IgD-negative memory B cell (primary cell): ENCODE data around the gene PEX5L. TPM values are rescaled to one million over a fixed set of nuclear protein-coding genes. Genes with fewer than 3 reads are reported as not detected.
"Not testable (repeated sequence)": the region's sequence is repeated elsewhere in the genome, so short reads cannot be mapped to it uniquely, and the experiment has no call there.

Experiments
- H3K27ac Mint-ChIP-seq, 3 donors: one replicate each; pipeline ENCODE4 v1.8.0; 2020 to 2022; ENCODE audit warnings: mild to moderate bottlenecking in 3 of 3, mixed read lengths in 3 of 3, moderate library complexity in 1 of 3
- H3K27me3 Mint-ChIP-seq: one replicate; pipeline ENCODE4 v1.8.0; 2021; ENCODE audit warnings: mixed read lengths
- H3K36me3 Mint-ChIP-seq: one replicate; pipeline ENCODE4 v1.8.0; 2020; ENCODE audit warnings: mild to moderate bottlenecking, mixed read lengths
- H3K4me1 Mint-ChIP-seq, 3 donors: one replicate each; pipeline ENCODE4 v1.8.0; 2020 to 2022; ENCODE audit warnings: mixed read lengths in 3 of 3, mild to moderate bottlenecking in 1 of 3
- H3K4me3 Mint-ChIP-seq, 4 donors: one replicate each; pipeline ENCODE4 v1.8.0; 2020 to 2022; ENCODE audit warnings: mild to moderate bottlenecking in 4 of 4, mixed read lengths in 4 of 4, moderate library complexity in 3 of 4
- H3K9me3 Mint-ChIP-seq, 3 donors: one replicate each; pipeline ENCODE4 v1.8.0; 2020 to 2021; ENCODE audit warnings: mixed read lengths in 3 of 3, mild to moderate bottlenecking in 1 of 3
- polyA plus RNA-seq: library from polyadenylated mRNA; unstranded; fragments of 300-500 nt; fragmentation: Illumina TruSeq; gene quantifications from one replicate; pipeline ENCODE4 v1.2.3, GENCODE V29; 2021

The PEX5L gene
- polyA plus RNA-seq, 1 donor from 2014 or later = not detected

DNA sequence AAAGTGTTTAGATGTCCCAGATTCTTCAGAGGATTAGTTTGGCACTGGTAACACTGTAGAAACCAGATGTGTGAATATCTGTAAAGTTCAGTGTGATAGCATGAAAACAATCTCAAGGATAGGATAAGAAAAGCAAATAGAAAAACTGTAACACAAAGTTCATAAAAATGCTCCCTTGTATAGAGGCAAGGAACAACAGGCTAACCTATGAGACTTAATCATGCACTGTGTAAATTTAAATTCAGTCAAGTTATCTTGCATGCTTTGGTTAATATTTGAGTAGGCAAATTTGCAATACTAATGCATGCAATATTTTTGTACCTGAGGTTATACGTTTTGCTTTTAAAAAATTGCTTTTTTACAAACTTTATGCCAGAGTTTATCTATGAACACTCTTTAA is 239.5 kb downstream of the PEX5L start:
- Mint-ChIP-seq H3K4me3 (no peak overlapping the region), H3K27ac (no peak overlapping the region), H3K27me3 (no peaks in the 10 kb centered on the region), H3K36me3 (no peaks in the 10 kb centered on the region), H3K4me1 (no peaks in the 10 kb centered on the region), H3K9me3 (no peaks in the 10 kb centered on the region)

DNA sequence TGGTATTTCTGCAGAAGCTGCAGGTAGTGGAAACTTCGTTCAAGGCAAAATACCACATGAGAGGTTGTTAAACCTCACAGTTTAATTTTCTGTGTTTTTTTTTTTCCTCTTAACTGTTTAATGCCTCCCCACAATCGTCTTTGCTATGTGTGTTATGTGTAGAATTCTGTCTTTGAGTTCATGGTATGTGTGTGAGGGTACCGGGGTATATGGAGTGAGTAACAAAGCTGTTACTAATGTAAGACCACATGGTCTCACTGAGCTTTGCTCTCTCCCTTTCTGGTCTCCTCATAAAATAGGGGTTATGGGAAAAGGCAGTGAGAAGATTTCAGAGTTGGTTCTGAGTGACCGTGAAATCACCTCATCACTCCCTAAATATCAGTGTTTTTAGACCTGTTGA is 240.3 kb downstream of the PEX5L start:
- no peaks in the 10 kb centered on the region for H3K36me3 Mint-ChIP-seq
- no peaks in the 10 kb centered on the region for H3K9me3 Mint-ChIP-seq
- H3K4me3 Mint-ChIP-seq = no peak overlapping the region

DNA sequence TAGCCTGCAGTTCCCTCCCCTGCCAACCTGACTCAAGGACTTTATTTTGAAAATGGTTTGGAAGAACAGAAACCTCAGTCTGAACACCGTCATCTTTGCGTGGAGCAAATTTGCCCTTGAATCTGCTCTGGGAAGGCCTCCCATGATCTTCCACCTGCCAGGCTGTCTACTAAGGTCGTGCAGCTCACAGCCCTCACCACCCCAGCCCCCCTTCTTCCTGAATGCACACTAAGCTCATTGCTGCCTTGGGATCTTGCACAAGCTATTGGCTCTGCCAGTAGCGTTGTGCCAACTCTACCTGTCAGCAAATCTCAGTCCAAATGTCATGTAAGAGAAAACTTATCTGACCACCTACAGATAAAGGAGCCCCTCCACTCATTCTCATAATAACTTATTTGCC is 242.4 kb downstream of the PEX5L start:
- H3K9me3 Mint-ChIP-seq = no peaks in the 10 kb centered on the region
- no peaks in the 10 kb centered on the region for H3K27me3 Mint-ChIP-seq
- no peak overlapping the region for H3K4me3 Mint-ChIP-seq
- no peaks in the 10 kb centered on the region for H3K4me1 Mint-ChIP-seq
- H3K27ac Mint-ChIP-seq = no peak overlapping the region
- peaks cover 2% of the 10 kb centered on the region for H3K36me3 Mint-ChIP-seq

More for the DNA sequence above, 240.3 kb downstream of the PEX5L start:
- Mint-ChIP-seq H3K27me3 (no peaks in the 10 kb centered on the region), H3K4me1 (no peaks in the 10 kb centered on the region), H3K27ac (no peak overlapping the region)

DNA sequence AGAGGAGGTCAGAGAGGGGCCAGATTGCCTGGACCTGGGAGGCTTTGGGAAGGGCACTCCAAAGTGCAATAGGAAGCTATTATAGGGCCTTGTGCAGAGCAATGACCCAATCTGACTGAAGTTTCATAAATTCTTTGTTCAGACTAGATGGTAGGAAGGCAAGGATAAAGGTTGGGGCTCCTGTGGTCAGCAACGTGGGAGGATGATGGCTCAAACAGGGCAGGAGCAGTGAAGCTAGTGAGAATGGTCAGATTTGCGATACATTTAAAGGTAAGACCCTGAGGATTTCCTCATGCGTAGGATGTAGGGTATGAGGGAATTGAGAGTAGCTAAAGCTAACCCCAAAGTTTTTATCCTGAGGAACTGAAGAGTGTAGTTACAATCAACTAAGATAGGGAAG is 244.9 kb downstream of the PEX5L start:
- H3K36me3 Mint-ChIP-seq = peaks cover 2% of the 10 kb centered on the region
- no peaks in the 10 kb centered on the region for H3K27me3 Mint-ChIP-seq
- H3K4me1 Mint-ChIP-seq = no peaks in the 10 kb centered on the region
- H3K27ac Mint-ChIP-seq = peak overlapping the region in 1 of 3 donors; percentile 40
- H3K4me3 Mint-ChIP-seq = no peak overlapping the region
- peaks cover 0 to 1% (median 0%) of the 10 kb centered on the region in 3 donors for H3K9me3 Mint-ChIP-seq

DNA sequence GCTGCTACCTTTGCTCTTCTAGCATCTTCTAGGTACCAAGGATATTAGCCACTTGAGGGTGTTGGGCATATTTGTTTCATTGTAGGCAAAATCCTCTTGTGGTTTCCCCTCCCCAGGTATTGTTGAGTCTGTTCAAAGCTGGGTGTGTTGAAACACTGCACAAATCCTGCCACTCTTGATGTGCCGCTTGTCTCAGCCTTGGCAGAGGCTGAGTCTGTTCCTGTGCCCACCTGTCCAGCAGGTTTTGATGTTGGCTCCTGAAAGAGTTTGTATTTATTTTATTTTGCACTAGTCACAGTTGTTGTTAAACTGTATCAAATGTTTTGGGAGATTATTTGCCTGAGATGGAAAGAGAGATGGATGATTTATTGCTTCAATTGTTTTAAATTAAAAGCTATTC is 247.7 kb downstream of the PEX5L start:
- Mint-ChIP-seq H3K36me3 (peaks cover 12% of the 10 kb centered on the region), H3K4me3 (no peak overlapping the region), H3K4me1 (peaks cover 0 to 1% (median 0%) of the 10 kb centered on the region in 3 donors), H3K27ac (no peak overlapping the region), H3K9me3 (peaks cover 0 to 1% (median 0%) of the 10 kb centered on the region in 3 donors), H3K27me3 (no peaks in the 10 kb centered on the region)

DNA sequence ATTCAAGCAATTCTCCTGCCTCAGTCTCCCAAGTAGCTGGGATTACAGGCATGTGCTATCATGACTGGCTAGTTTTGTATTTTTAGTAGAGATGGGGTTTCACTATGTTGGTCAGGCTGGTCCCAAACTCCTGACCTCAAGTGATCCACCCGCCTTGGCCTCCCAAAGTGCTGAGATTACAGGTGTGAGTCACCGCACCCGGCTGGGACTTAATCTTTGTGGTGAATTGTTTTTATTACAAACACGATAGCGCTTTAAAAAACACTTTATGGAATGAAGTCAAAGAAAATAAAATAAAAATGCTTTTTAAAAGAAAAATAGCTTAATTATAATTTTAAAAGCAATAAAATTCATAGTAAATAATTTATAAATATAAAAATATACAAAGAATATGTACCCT is 253.9 kb downstream of the PEX5L start:
- not testable (repeated sequence) for H3K4me1 Mint-ChIP-seq, H3K27me3 Mint-ChIP-seq, H3K27ac Mint-ChIP-seq, H3K4me3 Mint-ChIP-seq
- Mint-ChIP-seq H3K36me3 (peaks cover 33% of the 10 kb centered on the region), H3K9me3 (peaks cover 2 to 16% (median 6%) of the 10 kb centered on the region in 3 donors)

DNA sequence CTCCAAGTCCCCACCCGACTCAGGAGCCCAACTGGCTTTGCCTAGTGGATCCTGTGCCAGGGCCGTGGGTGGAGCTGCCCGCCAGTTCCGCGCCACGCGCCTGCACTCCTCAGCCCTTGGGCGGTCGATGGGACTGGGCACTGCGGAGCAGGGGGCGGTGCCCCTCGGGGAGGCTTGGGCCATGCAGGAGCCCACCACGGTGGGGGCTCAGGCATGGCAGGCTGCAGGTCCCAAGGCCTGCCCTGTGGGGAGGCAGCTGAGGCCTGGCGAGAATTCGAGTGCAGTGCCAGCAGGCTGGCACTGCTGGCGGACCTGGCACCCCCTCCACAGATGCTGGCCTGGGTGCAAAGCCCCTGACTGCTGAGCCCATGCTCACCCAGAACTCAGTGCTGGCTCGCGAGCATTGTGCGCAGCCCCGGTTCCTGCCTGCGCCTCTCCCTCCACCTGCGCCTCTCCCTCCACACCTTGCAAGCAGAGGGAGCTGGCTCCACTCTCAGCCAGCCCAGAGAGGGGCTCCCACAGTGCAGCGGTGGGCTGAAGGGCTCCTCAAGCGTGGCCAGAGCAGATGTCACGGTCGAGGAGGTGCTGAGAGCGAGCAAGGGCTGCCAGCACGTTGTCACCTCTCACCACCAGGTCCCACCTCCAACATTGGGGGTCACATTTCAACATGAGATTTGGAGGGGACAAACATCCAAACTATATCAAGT is 261.2 kb downstream of the PEX5L start:
- no peak overlapping the region for H3K27ac Mint-ChIP-seq

DNA sequence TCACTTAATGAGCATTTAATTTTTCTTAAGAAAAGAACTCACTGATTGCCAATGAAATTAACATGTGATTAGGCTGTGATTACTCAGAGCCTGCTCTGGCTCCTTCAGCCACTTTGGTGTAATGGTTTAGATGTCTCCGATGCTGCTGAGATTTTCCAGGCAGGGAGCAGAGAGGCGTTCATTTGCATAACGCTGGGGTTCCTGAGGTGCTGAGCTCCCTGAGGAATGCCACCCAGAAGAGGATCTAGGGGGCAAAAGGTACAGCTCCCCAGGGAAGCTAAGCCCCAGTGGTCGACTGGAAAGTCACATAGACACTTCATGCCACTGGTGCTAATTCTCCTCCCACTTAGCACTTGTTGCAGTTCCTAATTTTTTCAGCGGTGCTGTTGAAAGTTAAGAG is 264.4 kb downstream of the PEX5L start:
- Mint-ChIP-seq H3K36me3 (peaks cover 9% of the 10 kb centered on the region), H3K9me3 (no peaks in the 10 kb centered on the region), H3K4me3 (no peak overlapping the region), H3K27me3 (no peaks in the 10 kb centered on the region), H3K27ac (no peak overlapping the region), H3K4me1 (peaks cover 0 to 1% (median 0%) of the 10 kb centered on the region in 3 donors)

More for the DNA sequence above, 261.2 kb downstream of the PEX5L start:
- peaks cover 2 to 15% (median 6%) of the 10 kb centered on the region in 3 donors for H3K9me3 Mint-ChIP-seq
- H3K27me3 Mint-ChIP-seq = no peaks in the 10 kb centered on the region
- no peak overlapping the region for H3K4me3 Mint-ChIP-seq
- peaks cover 25% of the 10 kb centered on the region for H3K36me3 Mint-ChIP-seq
- no peaks in the 10 kb centered on the region for H3K4me1 Mint-ChIP-seq

DNA sequence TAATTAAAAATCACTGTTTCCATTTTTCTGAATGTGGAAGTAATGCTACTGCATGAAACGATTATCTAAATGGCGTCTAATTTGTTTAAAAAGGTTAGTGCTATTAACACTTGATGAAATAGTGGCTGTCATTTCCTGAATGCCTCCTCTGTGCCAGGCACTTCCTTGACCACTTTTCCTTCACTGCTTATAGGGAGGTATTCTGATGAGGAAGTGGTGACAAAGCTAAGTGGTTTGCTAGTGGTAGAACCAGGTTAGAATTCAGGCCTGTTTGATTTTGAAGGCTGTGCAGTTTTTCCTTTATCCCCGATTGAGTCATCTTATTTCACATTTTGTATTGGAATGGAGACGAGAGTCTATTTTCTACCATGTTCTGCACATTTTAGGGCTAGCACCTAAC is 264.9 kb downstream of the PEX5L start:
- Mint-ChIP-seq H3K9me3 (no peaks in the 10 kb centered on the region), H3K27ac (no peak overlapping the region), H3K27me3 (no peaks in the 10 kb centered on the region), H3K36me3 (peaks cover 9% of the 10 kb centered on the region), H3K4me3 (no peak overlapping the region), H3K4me1 (peaks cover 0 to 1% (median 0%) of the 10 kb centered on the region in 3 donors)

DNA sequence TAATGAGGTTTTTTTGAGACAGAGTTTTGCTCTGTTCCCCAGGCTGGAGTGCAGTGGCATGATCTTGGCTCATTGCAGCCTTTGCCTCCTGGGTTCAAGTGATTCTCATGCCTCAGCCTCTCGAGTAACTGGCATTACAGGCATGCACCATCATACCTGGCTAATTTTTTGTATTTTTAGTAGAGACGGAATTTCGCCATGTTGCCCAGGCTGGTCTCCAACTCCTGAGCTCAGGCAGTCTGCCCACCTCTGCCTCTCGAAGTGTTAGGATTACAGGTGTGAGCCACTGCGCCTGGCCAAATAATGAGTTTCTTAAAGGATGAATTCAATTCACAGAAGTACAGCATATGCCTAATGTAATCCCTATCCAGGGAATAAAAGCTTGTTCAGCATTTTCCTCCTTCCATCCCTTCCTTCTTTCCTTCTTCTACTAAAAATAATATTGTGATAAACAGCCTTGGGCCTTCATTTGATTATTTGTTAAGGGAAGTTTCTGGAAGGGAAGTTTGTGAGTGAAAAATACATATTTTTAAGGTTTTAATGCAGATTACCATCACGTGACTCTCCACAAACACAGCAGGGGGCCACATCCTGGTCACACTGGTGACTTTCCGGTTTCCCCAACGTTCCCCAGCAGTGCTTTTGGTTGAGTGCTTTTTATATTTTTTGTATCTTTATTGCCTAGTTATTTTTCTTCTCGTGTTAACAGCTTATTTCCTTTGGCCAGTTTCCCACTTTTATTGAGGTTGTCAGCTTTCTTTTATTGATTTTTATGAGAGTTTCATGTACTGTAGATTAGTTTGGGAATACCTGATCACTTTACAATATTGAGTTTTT is 267.1 kb downstream of the PEX5L start:
- Mint-ChIP-seq H3K4me1 (peaks cover 0 to 1% (median 0%) of the 10 kb centered on the region in 3 donors), H3K4me3 (no peak overlapping the region), H3K27ac (no peak overlapping the region), H3K36me3 (peaks cover 13% of the 10 kb centered on the region), H3K9me3 (no peaks in the 10 kb centered on the region), H3K27me3 (no peaks in the 10 kb centered on the region)

DNA sequence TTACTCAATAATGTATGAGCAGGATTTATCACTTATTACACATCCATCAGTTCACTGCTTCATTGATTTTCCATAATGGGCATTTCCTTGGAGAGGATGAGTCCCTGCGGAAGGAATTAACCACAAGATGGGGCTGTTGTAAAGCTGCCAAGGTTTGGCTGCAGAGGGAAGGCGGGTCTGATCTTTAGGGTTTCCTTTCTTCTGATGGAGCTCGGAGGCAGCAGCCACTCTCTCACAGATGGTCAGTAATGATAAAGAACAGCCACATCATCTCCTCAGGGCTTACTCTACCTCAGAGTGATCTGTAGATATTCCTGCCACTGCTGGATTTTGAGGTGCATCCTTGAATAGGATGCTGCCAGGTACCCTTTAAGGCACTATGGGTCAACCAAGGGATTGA is 268.7 kb downstream of the PEX5L start:
- peaks cover 13% of the 10 kb centered on the region for H3K36me3 Mint-ChIP-seq
- peaks cover 0 to 1% (median 0%) of the 10 kb centered on the region in 3 donors for H3K4me1 Mint-ChIP-seq
- no peak overlapping the region for H3K27ac Mint-ChIP-seq
- H3K27me3 Mint-ChIP-seq = no peaks in the 10 kb centered on the region
- H3K9me3 Mint-ChIP-seq = no peaks in the 10 kb centered on the region
- no peak overlapping the region for H3K4me3 Mint-ChIP-seq

DNA sequence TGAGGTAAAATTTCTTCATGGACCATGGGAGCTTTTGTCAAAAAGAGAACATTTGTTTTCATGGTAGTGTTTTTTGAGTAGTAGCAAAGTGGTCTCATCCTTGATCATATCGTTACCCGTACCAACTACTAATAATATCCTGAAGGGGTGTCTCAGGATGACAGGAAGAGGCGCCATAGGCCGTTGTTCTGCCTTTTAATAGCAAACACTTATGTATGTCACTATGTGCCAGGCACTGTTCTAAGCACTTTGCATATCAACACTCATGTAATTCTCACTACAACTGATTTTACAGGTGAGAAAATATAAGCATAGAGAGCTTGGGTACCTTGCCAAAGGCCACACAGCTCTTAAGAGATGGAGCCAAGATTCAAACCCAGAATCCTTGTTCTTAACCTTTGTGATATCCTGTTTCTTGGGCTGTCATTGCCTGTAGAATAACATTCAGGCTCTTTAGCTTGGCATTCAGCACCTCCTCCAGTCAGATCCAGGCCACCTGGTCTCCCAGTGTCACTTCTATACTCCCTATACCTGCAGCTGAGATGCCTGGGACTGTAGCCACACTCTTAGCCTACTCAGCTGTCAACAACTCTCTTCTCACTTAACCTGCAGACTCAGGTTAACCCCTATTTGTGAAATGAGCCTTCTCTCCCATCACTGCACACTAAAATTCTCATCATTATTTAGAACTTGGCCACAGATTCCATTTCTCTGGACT is 270.2 kb downstream of the PEX5L start:
- no peak overlapping the region for H3K4me3 Mint-ChIP-seq
- H3K9me3 Mint-ChIP-seq = no peaks in the 10 kb centered on the region
- H3K36me3 Mint-ChIP-seq = peaks cover 13% of the 10 kb centered on the region
- no peak overlapping the region for H3K27ac Mint-ChIP-seq
- H3K27me3 Mint-ChIP-seq = no peaks in the 10 kb centered on the region
- H3K4me1 Mint-ChIP-seq = peaks cover 0 to 1% (median 0%) of the 10 kb centered on the region in 3 donors

DNA sequence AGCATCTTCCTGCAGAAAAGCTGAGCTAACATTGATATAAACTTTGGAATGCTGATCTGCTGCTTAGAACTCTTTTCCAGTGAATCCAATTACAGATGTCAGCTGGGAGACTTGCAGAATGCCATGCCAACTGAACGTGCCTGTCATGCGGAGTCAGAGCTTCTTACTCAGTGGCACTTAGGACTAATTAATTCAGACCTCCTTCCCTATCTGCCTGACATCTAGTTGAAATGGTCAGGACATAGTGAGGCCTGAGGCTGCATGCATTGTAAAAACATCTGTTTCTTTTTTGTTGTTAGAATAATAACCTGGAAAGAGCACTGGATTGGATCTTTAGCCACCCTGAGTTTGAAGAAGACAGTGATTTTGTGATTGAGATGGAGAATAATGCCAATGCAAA is 271.3 kb downstream of the PEX5L start:
- H3K4me3 Mint-ChIP-seq = no peak overlapping the region
- H3K4me1 Mint-ChIP-seq = peaks cover 0 to 1% (median 0%) of the 10 kb centered on the region in 3 donors
- no peaks in the 10 kb centered on the region for H3K9me3 Mint-ChIP-seq
- no peaks in the 10 kb centered on the region for H3K27me3 Mint-ChIP-seq
- H3K36me3 Mint-ChIP-seq = peaks cover 16% of the 10 kb centered on the region
- H3K27ac Mint-ChIP-seq = no peak overlapping the region

DNA sequence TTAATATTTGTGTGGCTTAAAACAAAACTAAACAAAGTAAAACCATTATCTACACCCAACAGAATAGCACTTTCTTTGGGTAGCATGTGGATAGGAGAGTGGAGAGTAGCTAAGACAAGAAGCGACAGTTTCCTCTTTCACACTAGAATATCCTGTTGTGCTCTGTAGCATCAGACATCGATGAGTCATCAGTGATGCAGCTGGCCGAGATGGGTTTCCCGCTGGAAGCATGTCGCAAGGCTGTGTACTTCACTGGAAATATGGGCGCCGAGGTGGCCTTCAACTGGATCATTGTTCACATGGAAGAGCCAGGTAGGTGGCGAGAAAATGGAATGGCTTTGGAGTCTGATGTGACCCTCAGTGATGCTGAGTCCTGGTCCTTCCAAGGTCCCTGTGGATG is 275.8 kb downstream of the PEX5L start:
- Mint-ChIP-seq H3K36me3 (peaks cover 24% of the 10 kb centered on the region), H3K4me1 (no peaks in the 10 kb centered on the region), H3K27me3 (no peaks in the 10 kb centered on the region), H3K27ac (no peak overlapping the region), H3K4me3 (no peak overlapping the region), H3K9me3 (no peaks in the 10 kb centered on the region)

DNA sequence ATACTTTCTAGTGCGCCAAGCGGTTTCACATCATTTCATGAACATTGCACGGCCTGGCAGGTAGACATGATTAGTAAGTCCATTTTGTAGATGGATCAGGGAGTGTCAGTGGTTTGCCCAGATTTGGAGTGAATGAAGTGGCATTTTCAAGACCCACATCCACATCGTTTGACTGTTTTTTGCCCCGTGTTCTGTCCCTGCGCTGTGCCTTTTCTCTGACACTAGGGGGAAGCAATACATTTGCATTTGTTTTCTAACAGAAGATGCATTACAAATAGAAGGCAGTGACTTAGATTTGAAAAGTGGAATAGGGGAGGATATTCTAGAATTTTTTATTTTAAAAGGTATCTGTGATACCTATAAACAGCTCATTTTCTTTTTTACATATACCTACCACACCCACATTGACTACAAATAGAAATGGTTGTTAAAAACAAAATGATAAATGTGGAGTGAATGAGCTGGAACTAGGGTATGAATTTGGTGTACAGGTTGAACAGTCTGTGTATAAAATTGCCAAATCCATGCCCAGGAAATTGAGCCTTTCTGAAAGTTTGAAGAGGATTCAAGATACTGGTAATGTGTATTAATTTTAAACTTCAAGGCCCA is 285.9 kb downstream of the PEX5L start:
- Mint-ChIP-seq H3K27ac (no peak overlapping the region), H3K9me3 (no peaks in the 10 kb centered on the region), H3K4me1 (no peaks in the 10 kb centered on the region), H3K36me3 (peaks cover 11% of the 10 kb centered on the region), H3K27me3 (no peaks in the 10 kb centered on the region), H3K4me3 (no peak overlapping the region)
